Keratinocyte (primary cell): Measurements from ENCODE around the gene MAP3K5. TPM values are rescaled to one million over a fixed set of nuclear protein-coding genes. Genes with fewer than 3 reads are reported as not detected.

Experiments
- DNase-seq: peaks from one replicate; pipeline ENCODE4 v3.0.0-alpha.2; 2011; ENCODE audit warnings: low read depth, missing footprints, low spot score
- FAIRE-seq: peaks from 2 replicates; lab custom pipeline; 2011; peaks lifted over from hg19 to GRCh38; lab: Jason Lieb, UNC
- H2AFZ ChIP-seq: 2 replicates; pipeline ENCODE4 v1.6.0; 2012; ENCODE audit warnings: low read length, control low read depth, inconsistent platforms; ENCODE audit not compliant: control insufficient read depth
- H3K27ac ChIP-seq: 2 replicates; pipeline ENCODE4 v1.5.1; 2011; ENCODE audit warnings: low read length; ENCODE audit not compliant: control insufficient read depth, insufficient read depth
- H3K27me3 ChIP-seq: 3 replicates; pipeline ENCODE4 v1.6.0; 2011; ENCODE audit warnings: low read length; ENCODE audit not compliant: control insufficient read depth, insufficient read depth; ENCODE audit errors: extremely low read depth
- H3K36me3 ChIP-seq, 2 experiments: 2 replicates in 1 of 2; 3 replicates in 1 of 2; pipeline ENCODE4 v1.5.1; 2011; ENCODE audit warnings: low read length in 2 of 2, mild to moderate bottlenecking in 1 of 2; ENCODE audit not compliant: control insufficient read depth in 2 of 2, insufficient read depth in 2 of 2; ENCODE audit errors: extremely low read depth in 1 of 2
- H3K4me1 ChIP-seq: 3 replicates; pipeline ENCODE4 v1.5.1; 2011; ENCODE audit warnings: low read length; ENCODE audit not compliant: control insufficient read depth, insufficient read depth; ENCODE audit errors: extremely low read depth
- H3K4me2 ChIP-seq: 3 replicates; pipeline ENCODE4 v1.6.0; 2011; ENCODE audit warnings: low read depth, low read length; ENCODE audit not compliant: control insufficient read depth, insufficient read depth; ENCODE audit errors: extremely low read depth
- H3K4me3 ChIP-seq, 3 experiments: fragments of 200-600 bp in 1 of 3; sonication (generic) in 1 of 3; 2 replicates in 2 of 3; 3 replicates in 1 of 3; pipeline ENCODE4 v1.5.1; 2011 to 2016; ENCODE audit warnings: low read length in 3 of 3, mild to moderate bottlenecking in 3 of 3, control low read depth in 2 of 3, inconsistent platforms in 1 of 3, low read depth in 1 of 3, mixed read lengths in 1 of 3, mixed run types in 1 of 3, moderate library complexity in 1 of 3; ENCODE audit not compliant: control insufficient read depth in 2 of 3, insufficient read depth in 2 of 3; ENCODE audit errors: extremely low read depth in 1 of 3
- H3K79me2 ChIP-seq: 2 replicates; pipeline ENCODE4 v1.6.0; 2012; ENCODE audit warnings: low read length; ENCODE audit not compliant: control insufficient read depth, insufficient read depth
- H3K9ac ChIP-seq: 3 replicates; pipeline ENCODE4 v1.6.0; 2011; ENCODE audit warnings: low read length; ENCODE audit not compliant: control insufficient read depth, insufficient read depth; ENCODE audit errors: extremely low read depth
- H3K9me1 ChIP-seq: 3 replicates; pipeline ENCODE4 v1.6.0; 2011; ENCODE audit warnings: low read length; ENCODE audit not compliant: control insufficient read depth, insufficient read depth; ENCODE audit errors: extremely low read depth
- H3K9me3 ChIP-seq: 2 replicates; pipeline ENCODE4 v1.5.1; 2012; ENCODE audit warnings: low read depth, low read length; ENCODE audit not compliant: control insufficient read depth
- H4K20me1 ChIP-seq: 3 replicates; pipeline ENCODE4 v1.6.0; 2011; ENCODE audit warnings: low read length; ENCODE audit not compliant: control insufficient read depth, insufficient read depth; ENCODE audit errors: extremely low read depth
- EZH2 ChIP-seq: IDR thresholded peaks from one replicate; pipeline ENCODE4 v1.6.1; 2012; ENCODE audit warnings: inconsistent platforms, mild to moderate bottlenecking, low read length, moderate library complexity
- dilution Hi-C: fragments of 300-500 bp; cut with MboI; formaldehyde crosslinking; loops from one replicate; pipeline ENCODE4 v1.7.0; 2020; ENCODE audit warnings: low sequenced_read_pairs; ENCODE audit not compliant: extremely low pct_ligation_motif_present
- polyA plus RNA-seq, 5 experiments: library from polyadenylated mRNA; depleted of rRNA in 3 of 5; stranded (reverse) in 3 of 5; stranded (forward) in 1 of 5; unstranded in 1 of 5; fragments of >200 nt; gene quantifications; 1 replicate in 1 of 5; 2 replicates in 3 of 5; 3 replicates in 1 of 5; pipeline versions ENCODE4 v1.2.1 to v1.2.3, GENCODE V29; 2011 to 2012; ENCODE audit warnings: missing spikeins in 2 of 5, low read depth in 1 of 5, low replicate concordance in 1 of 5
- TF ChIP-seq, protein P1 (sequence below), 3 experiments: IDR thresholded peaks in 1 of 3; conservative IDR thresholded peaks in 1 of 3; optimal IDR thresholded peaks in 1 of 3; 2 replicates in 2 of 3; 3 replicates in 1 of 3; pipeline versions ENCODE3 to v1.5.1; 2011; ENCODE audit warnings: low read length in 3 of 3, mild to moderate bottlenecking in 3 of 3, moderate library complexity in 2 of 3, control low read depth in 1 of 3, inconsistent platforms in 1 of 3; ENCODE audit not compliant: insufficient read depth in 2 of 3; ENCODE audit errors: extremely low read depth in 1 of 3

MAP3K5 gene
- polyA plus RNA-seq, 1 donor (not counting 4 experiments of a cell fraction or from before 2014, with no cell fraction given): 3.4 TPM

DNA sequence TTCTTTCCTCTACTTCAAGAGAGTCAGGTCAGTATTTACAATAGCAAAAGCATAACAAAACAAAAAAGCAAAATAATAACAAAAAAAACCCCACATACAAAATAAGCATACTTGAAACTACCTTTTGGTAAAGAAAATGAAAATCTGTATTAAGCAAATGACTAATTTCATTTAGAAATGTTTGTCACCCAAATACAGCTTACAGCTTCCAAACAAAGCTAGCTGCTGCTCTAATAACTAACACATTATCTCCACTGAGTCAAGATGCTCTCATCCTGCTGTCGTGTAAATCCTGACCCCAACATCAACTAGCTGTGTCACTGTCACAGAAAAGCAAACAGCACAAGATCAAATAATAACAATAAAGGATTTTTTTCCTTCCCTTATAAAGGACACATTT, 263.8 kb downstream of the MAP3K5 start:
- H3K27ac ChIP-seq: no peak overlapping the region
- no peak overlapping the region for H2AFZ ChIP-seq
- no peaks in the 10 kb centered on the region for H3K9me3 ChIP-seq
- H3K36me3 ChIP-seq: no peaks in the 10 kb centered on the region
- H3K4me2 ChIP-seq: no peak overlapping the region
- H3K27me3 ChIP-seq: no peaks in the 10 kb centered on the region
- DNase-seq (no peak), FAIRE-seq (no peak)
- H3K79me2 ChIP-seq: peaks cover 26% of the 10 kb centered on the region
- TF ChIP-seq EZH2: no peak
- TF ChIP-seq, protein P1, sequence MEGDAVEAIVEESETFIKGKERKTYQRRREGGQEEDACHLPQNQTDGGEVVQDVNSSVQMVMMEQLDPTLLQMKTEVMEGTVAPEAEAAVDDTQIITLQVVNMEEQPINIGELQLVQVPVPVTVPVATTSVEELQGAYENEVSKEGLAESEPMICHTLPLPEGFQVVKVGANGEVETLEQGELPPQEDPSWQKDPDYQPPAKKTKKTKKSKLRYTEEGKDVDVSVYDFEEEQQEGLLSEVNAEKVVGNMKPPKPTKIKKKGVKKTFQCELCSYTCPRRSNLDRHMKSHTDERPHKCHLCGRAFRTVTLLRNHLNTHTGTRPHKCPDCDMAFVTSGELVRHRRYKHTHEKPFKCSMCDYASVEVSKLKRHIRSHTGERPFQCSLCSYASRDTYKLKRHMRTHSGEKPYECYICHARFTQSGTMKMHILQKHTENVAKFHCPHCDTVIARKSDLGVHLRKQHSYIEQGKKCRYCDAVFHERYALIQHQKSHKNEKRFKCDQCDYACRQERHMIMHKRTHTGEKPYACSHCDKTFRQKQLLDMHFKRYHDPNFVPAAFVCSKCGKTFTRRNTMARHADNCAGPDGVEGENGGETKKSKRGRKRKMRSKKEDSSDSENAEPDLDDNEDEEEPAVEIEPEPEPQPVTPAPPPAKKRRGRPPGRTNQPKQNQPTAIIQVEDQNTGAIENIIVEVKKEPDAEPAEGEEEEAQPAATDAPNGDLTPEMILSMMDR (optimal IDR thresholded peaks at IDR 0.05 in 1 of 3, IDR thresholded peaks at IDR 0.05 in 1 of 3, conservative IDR thresholded peaks at IDR 0.05 in 1 of 3; ENCODE audit: extremely low read depth in 1 of 3, insufficient read depth in 2 of 3, low read length in 3 of 3): no peak
- H3K4me1 ChIP-seq: peaks cover 24% of the 10 kb centered on the region
- no peak overlapping the region for H3K9ac ChIP-seq
- no peak overlapping the region for H3K4me3 ChIP-seq
- dilution Hi-C loops: no loop called here
- H3K9me1 ChIP-seq: no peaks in the 10 kb centered on the region
- no peaks in the 10 kb centered on the region for H4K20me1 ChIP-seq

DNA sequence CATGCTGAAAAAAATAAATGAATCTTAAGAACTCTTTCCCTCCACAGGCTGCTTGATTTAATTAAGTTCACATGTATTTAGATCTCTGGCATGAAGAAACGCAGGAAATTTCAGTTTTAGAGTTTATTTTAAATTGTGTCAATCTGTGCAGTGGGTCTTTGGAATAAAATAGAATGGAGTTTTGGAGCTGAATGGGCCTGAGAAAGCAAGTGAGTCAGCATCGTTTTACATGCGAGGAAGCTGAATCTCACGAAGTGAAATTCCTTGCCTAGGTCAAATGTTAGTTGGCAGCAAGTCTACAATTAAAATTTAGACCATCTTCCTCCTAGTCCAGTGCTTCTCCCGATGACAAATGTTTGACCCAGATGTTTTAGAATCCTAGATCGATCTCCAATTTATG, 264.4 kb downstream of the MAP3K5 start:
- H3K27me3 ChIP-seq: no peaks in the 10 kb centered on the region
- FAIRE-seq (no peak), DNase-seq (no peak)
- no peak overlapping the region for H3K4me3 ChIP-seq
- no peak overlapping the region for H3K27ac ChIP-seq
- peaks cover 29% of the 10 kb centered on the region for H3K79me2 ChIP-seq
- no peaks in the 10 kb centered on the region for H3K9me1 ChIP-seq
- no peak overlapping the region for H3K9ac ChIP-seq
- H3K4me1 ChIP-seq: peaks cover 24% of the 10 kb centered on the region
- H3K36me3 ChIP-seq: no peaks in the 10 kb centered on the region
- no peaks in the 10 kb centered on the region for H3K9me3 ChIP-seq
- H4K20me1 ChIP-seq: no peaks in the 10 kb centered on the region
- H3K4me2 ChIP-seq: no peak overlapping the region
- TF ChIP-seq, protein P1 (optimal IDR thresholded peaks at IDR 0.05 in 1 of 3, IDR thresholded peaks at IDR 0.05 in 1 of 3, conservative IDR thresholded peaks at IDR 0.05 in 1 of 3; ENCODE audit: extremely low read depth in 1 of 3, insufficient read depth in 2 of 3, low read length in 3 of 3): no peak
- no peak for TF ChIP-seq EZH2
- no peak overlapping the region for H2AFZ ChIP-seq
- dilution Hi-C loops: no loop called here
